Transverse colon (tissue), 4 donors: Measurements from ENCODE around the gene SYAP1.

ENCODE experiments used
- POLR2AphosphoS5 ChIP-seq, 3 donors: sonication (generic); formaldehyde crosslinking; IDR thresholded peaks; one replicate each; pipeline ENCODE4 v1.6.1; 2016; ENCODE audit warnings: antibody characterized with exemption in 3 of 3
- TF ChIP-seq, protein P1 (sequence below), 5 experiments: fragments of 200-600 bp in 3 of 5; fragments of 450-650 bp in 2 of 5; sonication (generic) in 3 of 5; IDR thresholded peaks; 1 replicate in 2 of 5; 2 replicates in 3 of 5; pipeline ENCODE4 v1.5.1; 2016 to 2017; ENCODE audit warnings: antibody characterized with exemption in 5 of 5, inconsistent platforms in 3 of 5, mild to moderate bottlenecking in 2 of 5, moderate library complexity in 1 of 5

GRCh38 chrX:16754019-16754418 is 34.6 kb downstream of the SYAP1 start:
- TF ChIP-seq, protein P1, sequence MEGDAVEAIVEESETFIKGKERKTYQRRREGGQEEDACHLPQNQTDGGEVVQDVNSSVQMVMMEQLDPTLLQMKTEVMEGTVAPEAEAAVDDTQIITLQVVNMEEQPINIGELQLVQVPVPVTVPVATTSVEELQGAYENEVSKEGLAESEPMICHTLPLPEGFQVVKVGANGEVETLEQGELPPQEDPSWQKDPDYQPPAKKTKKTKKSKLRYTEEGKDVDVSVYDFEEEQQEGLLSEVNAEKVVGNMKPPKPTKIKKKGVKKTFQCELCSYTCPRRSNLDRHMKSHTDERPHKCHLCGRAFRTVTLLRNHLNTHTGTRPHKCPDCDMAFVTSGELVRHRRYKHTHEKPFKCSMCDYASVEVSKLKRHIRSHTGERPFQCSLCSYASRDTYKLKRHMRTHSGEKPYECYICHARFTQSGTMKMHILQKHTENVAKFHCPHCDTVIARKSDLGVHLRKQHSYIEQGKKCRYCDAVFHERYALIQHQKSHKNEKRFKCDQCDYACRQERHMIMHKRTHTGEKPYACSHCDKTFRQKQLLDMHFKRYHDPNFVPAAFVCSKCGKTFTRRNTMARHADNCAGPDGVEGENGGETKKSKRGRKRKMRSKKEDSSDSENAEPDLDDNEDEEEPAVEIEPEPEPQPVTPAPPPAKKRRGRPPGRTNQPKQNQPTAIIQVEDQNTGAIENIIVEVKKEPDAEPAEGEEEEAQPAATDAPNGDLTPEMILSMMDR (IDR thresholded peaks at IDR 0.05), result no peak
- TF ChIP-seq POLR2AphosphoS5 (IDR thresholded peaks at IDR 0.05), result no peak
